B cell (primary cell): ENCODE measurements around the gene CDK6. TPM values are rescaled to one million over a fixed set of nuclear protein-coding genes. Genes with fewer than 3 reads are reported as not detected.

Experiments used
- ATAC-seq: fragments of 200-7000 bp; cut with Tn5 transposase; one replicate; pipeline ENCODE4 v1.10.0; 2021; ENCODE audit warnings: low read depth, mild to moderate bottlenecking, moderate number of reproducible peaks, moderate library complexity
- CTCF ChIA-PET: fragments of 350-600 bp; sonication (Branson Sonifier 250); formaldehyde crosslinking; loops from one replicate; lab custom pipeline; 2021; ENCODE audit warnings: antibody characterized with exemption, inconsistent platforms; lab: Charles Lee
- POLR2A ChIA-PET: fragments of 350-600 bp; sonication (Branson Sonifier 250); formaldehyde crosslinking; loops from one replicate; lab custom pipeline; 2021; ENCODE audit warnings: antibody characterized with exemption; lab: Charles Lee
- DNase-seq: peaks from one replicate; pipeline ENCODE4 v3.0.0; 2013
- H2AFZ ChIP-seq: 2 replicates; pipeline ENCODE4 v1.6.1; 2012; ENCODE audit warnings: mild to moderate bottlenecking, low read depth, low read length; ENCODE audit not compliant: insufficient read depth, poor library complexity, severe bottlenecking
- H3K27ac ChIP-seq, 2 donors: 1 replicate in 1 of 2; 2 replicates in 1 of 2; pipeline ENCODE4 v1.5.1; 2012 to 2013; ENCODE audit warnings: low read length in 2 of 2, mild to moderate bottlenecking in 2 of 2, moderate library complexity in 1 of 2
- H3K27me3 ChIP-seq, 4 experiments: fragments of 200-600 bp in 1 of 4; sonication (generic) in 1 of 4; replicated peaks in 1 of 4; 1 replicate in 2 of 4; 2 replicates in 2 of 4; pipeline versions ENCODE4 v1.6.1 to v1.7.0; 2013 to 2016; ENCODE audit warnings: low read length in 3 of 4, mild to moderate bottlenecking in 2 of 4, mixed read lengths in 1 of 4, moderate library complexity in 1 of 4; ENCODE audit not compliant: insufficient read depth in 4 of 4, control insufficient read depth in 3 of 4; ENCODE audit errors: control extremely low read depth in 1 of 4
- H3K36me3 ChIP-seq, 2 experiments: replicated peaks in 1 of 2; 1 replicate in 1 of 2; 2 replicates in 1 of 2; pipeline versions ENCODE4 v1.6.1 to v1.7.1; 2013; ENCODE audit warnings: low read length in 1 of 2; ENCODE audit not compliant: insufficient read depth in 2 of 2, control insufficient read depth in 1 of 2; ENCODE audit errors: control extremely low read depth in 1 of 2, extremely low read depth in 1 of 2
- H3K4me1 ChIP-seq, 2 donors: fragments of 200-600 bp in 1 of 2; sonication (generic) in 1 of 2; 1 replicate in 1 of 2; 2 replicates in 1 of 2; pipeline versions ENCODE4 v1.5.1 to v1.6.1; 2013 to 2017; ENCODE audit warnings: low read length in 2 of 2; ENCODE audit not compliant: control insufficient read depth in 2 of 2, insufficient read depth in 2 of 2
- H3K4me2 ChIP-seq: replicated peaks from 2 replicates; pipeline ENCODE3; 2012; ENCODE audit warnings: mild to moderate bottlenecking, low read depth, low read length; ENCODE audit not compliant: poor library complexity, severe bottlenecking
- H3K4me3 ChIP-seq, 5 experiments: fragments of 200-600 bp in 1 of 5; sonication (generic) in 1 of 5; 1 replicate in 3 of 5; 2 replicates in 2 of 5; pipeline versions ENCODE4 v1.5.1 to v1.7.0; 2011 to 2016; ENCODE audit warnings: low read length in 4 of 5, mild to moderate bottlenecking in 4 of 5, low read depth in 2 of 5, control low read depth in 1 of 5, moderate library complexity in 1 of 5; ENCODE audit not compliant: insufficient read depth in 1 of 5; ENCODE audit errors: control extremely low read depth in 1 of 5, extremely low read depth in 1 of 5
- H3K79me2 ChIP-seq: fragments of 200-600 bp; sonication (generic); one replicate; pipeline ENCODE4 v1.6.0; 2016; ENCODE audit warnings: low read length; ENCODE audit not compliant: control insufficient read depth, insufficient read depth
- H3K9ac ChIP-seq: fragments of 200-600 bp; sonication (generic); 2 replicates; pipeline ENCODE4 v1.6.1; 2017; ENCODE audit warnings: mild to moderate bottlenecking, low read length, moderate library complexity
- H3K9me3 ChIP-seq, 3 donors: one replicate each; pipeline versions ENCODE4 v1.6.1 to v1.7.1; 2013; ENCODE audit warnings: low read length in 2 of 3; ENCODE audit not compliant: control insufficient read depth in 2 of 3, insufficient read depth in 1 of 3; ENCODE audit errors: control extremely low read depth in 1 of 3
- H4K20me1 ChIP-seq: 2 replicates; pipeline ENCODE4 v1.6.0; 2012; ENCODE audit warnings: mild to moderate bottlenecking, low read length; ENCODE audit not compliant: insufficient read depth, control insufficient read depth, poor library complexity, severe bottlenecking
- H3K27ac Mint-ChIP-seq: one replicate; pipeline ENCODE4 v1.8.0; 2021; ENCODE audit warnings: mixed read lengths
- H3K27me3 Mint-ChIP-seq: one replicate; pipeline ENCODE4 v1.8.0; 2021; ENCODE audit warnings: mixed read lengths
- H3K4me1 Mint-ChIP-seq: one replicate; pipeline ENCODE4 v1.8.0; 2021; ENCODE audit warnings: mixed read lengths
- H3K4me3 Mint-ChIP-seq: one replicate; pipeline ENCODE4 v1.8.0; 2021; ENCODE audit warnings: mixed read lengths
- H3K9me3 Mint-ChIP-seq: one replicate; pipeline ENCODE4 v1.8.0; 2022; ENCODE audit warnings: mixed read lengths; ENCODE audit not compliant: insufficient read depth
- EZH2 ChIP-seq: IDR thresholded peaks from 2 replicates; pipeline ENCODE4 v1.6.1; 2012; ENCODE audit warnings: borderline replicate concordance, low read depth, mild to moderate bottlenecking, moderate library complexity, low read length; ENCODE audit not compliant: insufficient read depth, poor library complexity, severe bottlenecking
- WGBS: methylation state at CpG from one replicate; pipeline ENCODE4 v1.1.5; 2013; ENCODE audit warnings: missing lambda C conversion rate; ENCODE audit not compliant: insufficient coverage; 5-methylcytosine and 5-hydroxymethylcytosine counted together
- intact Hi-C: fragments of 100-400 bp; cut with micrococcal nuclease; formaldehyde crosslinking; loops from one replicate; pipeline ENCODE4 v1.10.0; 2022
- polyA plus RNA-seq: library from polyadenylated mRNA; depleted of rRNA; stranded (reverse); fragments of >200 nt; gene quantifications from 2 replicates; pipeline ENCODE4 v1.2.3, GENCODE V29; 2012
- total RNA-seq, 2 donors: library from RNA; stranded (reverse); fragments of 120-200 nt in 1 of 2; gene quantifications; 1 replicate in 1 of 2; 2 replicates in 1 of 2; pipeline versions ENCODE4 v1.2.3 to v1.2.4, GENCODE V29; 2013 to 2022
- TF ChIP-seq, protein P1 (sequence below): fragments of 200-600 bp; IDR thresholded peaks from one replicate; pipeline ENCODE4 v1.8.0; 2022; ENCODE audit warnings: antibody characterized with exemption, mild to moderate bottlenecking

CDK6 gene
- total and polyA plus RNA-seq, 2 donors (not counting 1 experiment from before 2014, with no cell fraction given): 3.0 to 14.6 TPM

DNA sequence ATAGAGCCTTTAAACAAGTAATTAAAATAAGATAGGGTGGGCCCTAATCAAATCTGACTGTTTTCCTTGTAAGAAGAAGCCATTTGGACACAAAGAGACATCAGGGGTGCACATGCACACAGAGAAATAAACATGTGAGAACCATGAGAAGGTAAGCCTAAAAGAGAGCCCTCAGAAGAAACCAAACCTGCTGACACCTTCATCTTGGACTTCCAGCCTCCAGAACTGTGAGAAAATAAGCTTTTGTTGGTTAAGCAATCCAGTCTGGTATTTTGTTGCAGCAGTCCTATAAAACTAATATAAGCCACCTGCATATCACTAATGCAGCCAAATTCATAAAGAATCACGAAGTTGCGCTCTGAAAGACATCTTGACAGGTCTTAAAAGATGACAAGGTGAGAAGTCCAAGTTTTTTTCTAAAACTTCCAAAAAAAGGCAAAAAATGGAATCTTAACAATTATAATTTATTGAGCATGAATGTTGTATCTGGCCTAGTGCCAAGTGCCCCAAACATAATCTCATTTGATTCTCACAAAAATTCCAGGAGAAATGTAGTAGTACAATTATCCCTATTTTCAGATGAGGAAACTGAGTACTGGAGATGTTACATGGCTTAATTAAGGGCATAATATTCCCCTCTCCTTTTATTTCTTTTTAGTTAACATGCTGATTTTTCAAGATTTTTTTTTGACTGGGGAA, 211.9 kb downstream of the CDK6 start:
- Histone ChIP-seq H3K4me1 (peaks cover 8 to 9% of the 10 kb centered on the region in 2 donors), H3K27me3 (no peaks in the 10 kb centered on the region), H3K79me2 (no peaks in the 10 kb centered on the region), H3K9me3 (peaks cover 0 to under 1% (median 0%) of the 10 kb centered on the region in 3 donors), H3K36me3 (peaks cover 3% of the 10 kb centered on the region in 2 experiments), H3K4me3 (no peak overlapping the region), H4K20me1 (no peaks in the 10 kb centered on the region), H3K27ac (no peak overlapping the region), H2AFZ (no peak overlapping the region), H3K4me2 (no peak overlapping the region), H3K9ac (no peak overlapping the region)
- no CpG with 5 or more reads among the region's 2 CpGs for WGBS
- ChIA-PET POLR2A (no interaction called here), CTCF (interaction anchor here (1.1 to 5.4 kb wide), 3 partner anchors 19 to 433 kb away, joined by 3 to 26 read pairs (median 7); no protein-coding TSS in a partner anchor)
- intact Hi-C loops: loop anchor here (10.0 kb wide), 1 partner anchor 610 kb away; the partner anchor contains the start of gene VPS50
- H3K27me3 Mint-ChIP-seq: no peaks in the 10 kb centered on the region
- ATAC-seq: no peak
- H3K9me3 Mint-ChIP-seq: peaks cover 3% of the 10 kb centered on the region
- DNase-seq: no peak
- peaks cover 10% of the 10 kb centered on the region for H3K4me1 Mint-ChIP-seq
- H3K27ac Mint-ChIP-seq: no peak overlapping the region
- TF ChIP-seq, protein P1, sequence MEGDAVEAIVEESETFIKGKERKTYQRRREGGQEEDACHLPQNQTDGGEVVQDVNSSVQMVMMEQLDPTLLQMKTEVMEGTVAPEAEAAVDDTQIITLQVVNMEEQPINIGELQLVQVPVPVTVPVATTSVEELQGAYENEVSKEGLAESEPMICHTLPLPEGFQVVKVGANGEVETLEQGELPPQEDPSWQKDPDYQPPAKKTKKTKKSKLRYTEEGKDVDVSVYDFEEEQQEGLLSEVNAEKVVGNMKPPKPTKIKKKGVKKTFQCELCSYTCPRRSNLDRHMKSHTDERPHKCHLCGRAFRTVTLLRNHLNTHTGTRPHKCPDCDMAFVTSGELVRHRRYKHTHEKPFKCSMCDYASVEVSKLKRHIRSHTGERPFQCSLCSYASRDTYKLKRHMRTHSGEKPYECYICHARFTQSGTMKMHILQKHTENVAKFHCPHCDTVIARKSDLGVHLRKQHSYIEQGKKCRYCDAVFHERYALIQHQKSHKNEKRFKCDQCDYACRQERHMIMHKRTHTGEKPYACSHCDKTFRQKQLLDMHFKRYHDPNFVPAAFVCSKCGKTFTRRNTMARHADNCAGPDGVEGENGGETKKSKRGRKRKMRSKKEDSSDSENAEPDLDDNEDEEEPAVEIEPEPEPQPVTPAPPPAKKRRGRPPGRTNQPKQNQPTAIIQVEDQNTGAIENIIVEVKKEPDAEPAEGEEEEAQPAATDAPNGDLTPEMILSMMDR: no peak
- no peak for TF ChIP-seq EZH2
- H3K4me3 Mint-ChIP-seq: no peak overlapping the region

DNA sequence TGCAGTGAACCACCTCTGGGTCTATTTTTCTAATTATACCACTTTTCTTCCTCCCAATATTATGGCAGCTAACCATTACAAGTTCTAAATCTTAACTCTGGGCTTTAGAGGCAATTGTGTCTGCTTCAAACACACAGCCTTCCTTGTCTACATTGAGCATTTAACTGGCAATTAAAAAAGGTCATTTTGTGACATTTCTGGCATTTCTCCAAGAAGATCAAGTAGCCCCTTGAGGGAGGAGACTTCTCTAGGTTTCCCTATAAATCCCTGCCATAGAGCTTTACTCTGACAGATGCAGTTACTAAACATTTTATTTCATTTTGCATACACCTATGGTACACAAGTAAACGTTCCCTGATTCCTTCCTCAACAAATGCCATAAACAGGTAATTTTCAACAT, 212.8 kb downstream of the CDK6 start:
- ATAC-seq: no peak
- peaks cover 10% of the 10 kb centered on the region for H3K4me1 Mint-ChIP-seq
- no peak for DNase-seq
- H2AFZ ChIP-seq: no peak overlapping the region
- H3K27me3 Mint-ChIP-seq: no peaks in the 10 kb centered on the region
- no peak overlapping the region for H3K27ac ChIP-seq
- intact Hi-C loops: loop anchor here (10.0 kb wide), 1 partner anchor 611 kb away; the partner anchor contains the start of gene VPS50
- no CpG with 5 or more reads among the region's 1 CpG for WGBS
- no peaks in the 10 kb centered on the region for H3K27me3 ChIP-seq
- no peak overlapping the region for H3K9ac ChIP-seq
- H3K9me3 Mint-ChIP-seq: no peaks in the 10 kb centered on the region
- H3K4me3 Mint-ChIP-seq: no peak overlapping the region
- CTCF ChIA-PET: interaction anchor here (1.7 to 5.4 kb wide), 3 partner anchors 209 to 434 kb away, joined by 7 to 26 read pairs (median 18); no protein-coding TSS in a partner anchor
- H3K4me2 ChIP-seq: no peak overlapping the region
- H3K36me3 ChIP-seq: peaks cover 3% of the 10 kb centered on the region in 2 experiments
- H3K9me3 ChIP-seq: no peaks in the 10 kb centered on the region
- no peaks in the 10 kb centered on the region for H4K20me1 ChIP-seq
- no peaks in the 10 kb centered on the region for H3K79me2 ChIP-seq
- H3K4me1 ChIP-seq: peaks cover 8 to 9% of the 10 kb centered on the region in 2 donors
- TF ChIP-seq, protein P1: no peak
- no peak for TF ChIP-seq EZH2
- POLR2A ChIA-PET: no interaction called here
- no peak overlapping the region for H3K4me3 ChIP-seq
- H3K27ac Mint-ChIP-seq: no peak overlapping the region
